Erythroblast (primary cell): ENCODE data around the gene KLF7.

Experiments
- GATA1 ChIP-seq: IDR thresholded peaks from 2 replicates; pipeline ENCODE4 v1.6.1; 2011; ENCODE audit warnings: low read depth, mild to moderate bottlenecking, control low read depth, low read length, moderate library complexity
- POLR2A ChIP-seq: IDR thresholded peaks from 2 replicates; pipeline ENCODE4 v1.6.1; 2011; ENCODE audit warnings: mild to moderate bottlenecking, low read length

DNA sequence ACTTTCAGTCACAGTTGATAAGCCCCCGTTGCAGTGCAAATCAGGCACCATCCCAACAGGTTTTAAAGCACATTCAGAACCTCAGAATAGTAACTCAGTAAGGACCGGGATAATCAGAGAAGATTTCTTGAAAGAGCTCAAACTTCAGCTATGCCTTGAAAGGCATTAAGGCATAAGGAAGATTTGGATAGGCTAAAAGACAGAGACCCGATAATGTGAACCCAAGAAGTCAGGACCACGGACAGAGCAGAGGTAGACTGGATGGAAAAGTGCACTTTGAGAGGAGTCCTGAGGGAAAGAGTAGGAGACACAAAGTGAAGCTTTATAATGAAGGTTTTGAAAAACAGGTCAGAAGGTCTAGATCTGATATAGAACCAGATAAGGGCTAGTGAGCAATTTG, 36.9 kb upstream of the KLF7 start:
- TF ChIP-seq POLR2A (no peak), GATA1 (no peak)
